ENCODE results near the gene HAND1.

DNA sequence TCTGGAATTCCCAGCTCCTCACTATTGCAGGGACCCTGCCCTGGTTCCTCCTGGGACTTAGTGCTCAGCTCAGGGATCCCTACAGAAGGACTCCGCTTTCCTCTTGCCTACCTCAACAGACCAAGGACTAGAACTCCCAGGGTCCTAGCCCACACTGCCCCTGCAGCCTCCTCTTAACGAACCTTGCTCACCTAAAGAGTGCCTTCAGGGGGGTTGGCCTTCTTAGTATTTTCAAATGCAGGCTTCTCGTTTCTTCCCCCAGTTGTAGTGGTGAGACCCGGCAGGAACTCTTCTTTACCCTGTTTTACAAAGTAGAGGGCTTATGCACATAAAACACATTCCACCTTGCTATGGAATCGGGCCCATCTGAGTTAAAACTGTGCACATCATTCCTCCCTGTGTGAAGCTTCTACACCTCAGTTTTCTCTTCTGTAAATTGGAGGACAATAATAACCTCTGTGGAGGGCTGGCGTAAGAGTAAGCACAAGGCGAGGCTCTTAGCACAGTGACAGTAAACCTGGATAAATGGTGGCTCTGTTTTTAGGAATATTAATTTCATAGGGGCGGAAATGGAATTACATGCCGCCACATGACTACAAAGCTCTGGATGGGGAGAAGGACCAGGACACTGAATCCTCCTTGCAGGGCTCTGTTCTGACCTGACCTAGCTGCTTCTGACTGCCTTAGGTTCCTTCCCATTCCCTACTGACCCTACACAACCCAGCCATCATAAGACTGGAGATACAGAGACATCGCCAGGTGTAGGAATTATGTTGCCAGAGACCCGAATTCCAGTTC, 3.8 kb upstream of the HAND1 start:
- no peak for TF ChIP-seq POLR2A (IDR thresholded peaks at IDR 0.05)
- TF ChIP-seq, protein P1, sequence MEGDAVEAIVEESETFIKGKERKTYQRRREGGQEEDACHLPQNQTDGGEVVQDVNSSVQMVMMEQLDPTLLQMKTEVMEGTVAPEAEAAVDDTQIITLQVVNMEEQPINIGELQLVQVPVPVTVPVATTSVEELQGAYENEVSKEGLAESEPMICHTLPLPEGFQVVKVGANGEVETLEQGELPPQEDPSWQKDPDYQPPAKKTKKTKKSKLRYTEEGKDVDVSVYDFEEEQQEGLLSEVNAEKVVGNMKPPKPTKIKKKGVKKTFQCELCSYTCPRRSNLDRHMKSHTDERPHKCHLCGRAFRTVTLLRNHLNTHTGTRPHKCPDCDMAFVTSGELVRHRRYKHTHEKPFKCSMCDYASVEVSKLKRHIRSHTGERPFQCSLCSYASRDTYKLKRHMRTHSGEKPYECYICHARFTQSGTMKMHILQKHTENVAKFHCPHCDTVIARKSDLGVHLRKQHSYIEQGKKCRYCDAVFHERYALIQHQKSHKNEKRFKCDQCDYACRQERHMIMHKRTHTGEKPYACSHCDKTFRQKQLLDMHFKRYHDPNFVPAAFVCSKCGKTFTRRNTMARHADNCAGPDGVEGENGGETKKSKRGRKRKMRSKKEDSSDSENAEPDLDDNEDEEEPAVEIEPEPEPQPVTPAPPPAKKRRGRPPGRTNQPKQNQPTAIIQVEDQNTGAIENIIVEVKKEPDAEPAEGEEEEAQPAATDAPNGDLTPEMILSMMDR (IDR thresholded peaks at IDR 0.05 in 4 of 5, conservative IDR thresholded peaks at IDR 0.05 in 1 of 5) = no peak
